Neural cell (in vitro differentiated cells): ENCODE measurements around the gene CARTPT. TPM values are rescaled to one million over a fixed set of nuclear protein-coding genes. Genes with fewer than 3 reads are reported as not detected.

Experiments used
- H2AFZ ChIP-seq: fragments of 200-600, 300-800 bp; sonication (generic), shearing (Covaris generic); 2 replicates; pipeline ENCODE4 v1.6.0; 2014; ENCODE audit warnings: low read depth, mild to moderate bottlenecking, antibody characterized with exemption, low read length, moderate library complexity
- H3F3A ChIP-seq: fragments of 200-600 bp; shearing (Covaris generic); 2 replicates; pipeline ENCODE4 v1.6.1; 2016; ENCODE audit warnings: mild to moderate bottlenecking, moderate library complexity, mixed read lengths, antibody characterized with exemption, low read length; ENCODE audit not compliant: insufficient read depth, poor library complexity, severe bottlenecking
- H3K27ac ChIP-seq: fragments of 200-600, 300-800 bp; sonication (generic), shearing (Covaris generic); 2 replicates; pipeline ENCODE4 v1.5.1; 2014; ENCODE audit warnings: mild to moderate bottlenecking, low read length, moderate library complexity
- H3K27me3 ChIP-seq: fragments of 300-800, 200-600 bp; sonication (generic), shearing (Covaris generic); 2 replicates; pipeline ENCODE4 v1.6.0; 2014; ENCODE audit warnings: mild to moderate bottlenecking, low read depth, low read length, moderate library complexity; ENCODE audit not compliant: insufficient read depth
- H3K36me3 ChIP-seq: fragments of 300-800, 200-600 bp; sonication (generic), shearing (Covaris generic); 2 replicates; pipeline ENCODE4 v1.5.1; 2014; ENCODE audit warnings: mild to moderate bottlenecking, antibody characterized with exemption, low read length, moderate library complexity; ENCODE audit not compliant: insufficient read depth
- H3K4me2 ChIP-seq: fragments of 300-800, 200-600 bp; sonication (generic), shearing (Covaris generic); 2 replicates; pipeline ENCODE4 v1.6.0; 2014; ENCODE audit warnings: mild to moderate bottlenecking, low read length
- H3K4me3 ChIP-seq: fragments of 300-800, 200-600 bp; sonication (generic), shearing (Covaris generic); 2 replicates; pipeline ENCODE4 v1.5.1; 2014; ENCODE audit warnings: mild to moderate bottlenecking, low read length, moderate library complexity
- H3K79me2 ChIP-seq: fragments of 200-600 bp; shearing (Covaris generic); replicated peaks from 2 replicates; pipeline ENCODE4 v1.6.0; 2014; ENCODE audit warnings: mild to moderate bottlenecking, low read length, moderate library complexity; ENCODE audit not compliant: insufficient read depth
- H3K9ac ChIP-seq: fragments of 300-800, 200-600 bp; sonication (generic), shearing (Covaris generic); 2 replicates; pipeline ENCODE4 v1.6.1; 2016; ENCODE audit warnings: mild to moderate bottlenecking, low read length, mixed read lengths
- H3K9me2 ChIP-seq: fragments of 200-600 bp; shearing (Covaris generic); 2 replicates; pipeline ENCODE4 v1.6.1; 2016; ENCODE audit warnings: mild to moderate bottlenecking, low read length, mixed read lengths; ENCODE audit not compliant: insufficient read depth
- H3K9me3 ChIP-seq: fragments of 200-600, 300-800 bp; sonication (generic), shearing (Covaris generic); 2 replicates; pipeline ENCODE4 v1.6.1; 2016; ENCODE audit warnings: mild to moderate bottlenecking, mixed run types, low read length, moderate library complexity, mixed read lengths
- H4K20me1 ChIP-seq: fragments of 200-600 bp; shearing (Covaris generic); 2 replicates; pipeline ENCODE4 v1.6.1; 2016; ENCODE audit warnings: mild to moderate bottlenecking, mixed run types; ENCODE audit not compliant: insufficient read depth
- EP300 ChIP-seq: fragments of 450-650 bp; conservative IDR thresholded peaks from 2 replicates; pipeline ENCODE4 v1.6.1; 2014; ENCODE audit warnings: antibody characterized with exemption, mild to moderate bottlenecking, moderate library complexity; ENCODE audit not compliant: poor library complexity, severe bottlenecking
- EZH2 ChIP-seq: fragments of 200-600, 300-800 bp; shearing (Covaris generic), sonication (generic); IDR thresholded peaks from 2 replicates; pipeline ENCODE4 v1.6.1; 2014; ENCODE audit warnings: antibody characterized with exemption, low read length, borderline replicate concordance, mild to moderate bottlenecking; ENCODE audit not compliant: insufficient read depth, poor library complexity, severe bottlenecking
- MXI1 ChIP-seq: fragments of 450-650 bp; conservative IDR thresholded peaks from 2 replicates; pipeline ENCODE4 v1.6.1; 2014; ENCODE audit warnings: antibody characterized with exemption, mild to moderate bottlenecking; ENCODE audit not compliant: poor library complexity, severe bottlenecking
- POLR2AphosphoS5 ChIP-seq: IDR thresholded peaks from 2 replicates; pipeline ENCODE4 v1.6.1; 2012
- RAD21 ChIP-seq: fragments of 450-650 bp; conservative IDR thresholded peaks from 2 replicates; pipeline ENCODE4 v1.6.1; 2014; ENCODE audit warnings: antibody characterized with exemption, mild to moderate bottlenecking, moderate library complexity
- REST ChIP-seq: IDR thresholded peaks from 2 replicates; pipeline ENCODE4 v1.6.1; 2012; ENCODE audit warnings: borderline replicate concordance
- SMC3 ChIP-seq: fragments of 450-650 bp; conservative IDR thresholded peaks from 2 replicates; pipeline ENCODE4 v1.6.1; 2014; ENCODE audit warnings: antibody characterized with exemption, mild to moderate bottlenecking, moderate library complexity; ENCODE audit not compliant: poor library complexity
- TAF1 ChIP-seq: IDR thresholded peaks from 2 replicates; pipeline ENCODE4 v1.6.1; 2012; ENCODE audit warnings: low read depth
- polyA plus RNA-seq: library from polyadenylated mRNA; depleted of rRNA; stranded (reverse); fragments of >200 nt; gene quantifications from 2 replicates; pipeline ENCODE4 v1.2.3, GENCODE V29; 2014
- TF ChIP-seq, protein P1 (sequence below): fragments of 450-650 bp; IDR thresholded peaks from 2 replicates; pipeline ENCODE4 v1.5.1; 2014; ENCODE audit warnings: antibody characterized with exemption, mild to moderate bottlenecking, moderate library complexity; ENCODE audit not compliant: poor library complexity, severe bottlenecking

The CARTPT gene
- polyA plus RNA-seq, 1 donor from 2014 or later: 0.71 TPM

GRCh38 chr5:71732011-71732410 is 12.9 kb downstream of the CARTPT start:
- no peaks in the 10 kb centered on the region for H3K27me3 ChIP-seq
- TF ChIP-seq SMC3: no peak
- no peak for TF ChIP-seq TAF1
- TF ChIP-seq EZH2: no peak
- TF ChIP-seq RAD21: no peak
- TF ChIP-seq, protein P1, sequence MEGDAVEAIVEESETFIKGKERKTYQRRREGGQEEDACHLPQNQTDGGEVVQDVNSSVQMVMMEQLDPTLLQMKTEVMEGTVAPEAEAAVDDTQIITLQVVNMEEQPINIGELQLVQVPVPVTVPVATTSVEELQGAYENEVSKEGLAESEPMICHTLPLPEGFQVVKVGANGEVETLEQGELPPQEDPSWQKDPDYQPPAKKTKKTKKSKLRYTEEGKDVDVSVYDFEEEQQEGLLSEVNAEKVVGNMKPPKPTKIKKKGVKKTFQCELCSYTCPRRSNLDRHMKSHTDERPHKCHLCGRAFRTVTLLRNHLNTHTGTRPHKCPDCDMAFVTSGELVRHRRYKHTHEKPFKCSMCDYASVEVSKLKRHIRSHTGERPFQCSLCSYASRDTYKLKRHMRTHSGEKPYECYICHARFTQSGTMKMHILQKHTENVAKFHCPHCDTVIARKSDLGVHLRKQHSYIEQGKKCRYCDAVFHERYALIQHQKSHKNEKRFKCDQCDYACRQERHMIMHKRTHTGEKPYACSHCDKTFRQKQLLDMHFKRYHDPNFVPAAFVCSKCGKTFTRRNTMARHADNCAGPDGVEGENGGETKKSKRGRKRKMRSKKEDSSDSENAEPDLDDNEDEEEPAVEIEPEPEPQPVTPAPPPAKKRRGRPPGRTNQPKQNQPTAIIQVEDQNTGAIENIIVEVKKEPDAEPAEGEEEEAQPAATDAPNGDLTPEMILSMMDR: no peak
- no peak for TF ChIP-seq POLR2AphosphoS5
- TF ChIP-seq MXI1: no peak
- TF ChIP-seq REST: no peak
- no peak for TF ChIP-seq EP300
- H3K4me3 ChIP-seq: no peak overlapping the region

DNA sequence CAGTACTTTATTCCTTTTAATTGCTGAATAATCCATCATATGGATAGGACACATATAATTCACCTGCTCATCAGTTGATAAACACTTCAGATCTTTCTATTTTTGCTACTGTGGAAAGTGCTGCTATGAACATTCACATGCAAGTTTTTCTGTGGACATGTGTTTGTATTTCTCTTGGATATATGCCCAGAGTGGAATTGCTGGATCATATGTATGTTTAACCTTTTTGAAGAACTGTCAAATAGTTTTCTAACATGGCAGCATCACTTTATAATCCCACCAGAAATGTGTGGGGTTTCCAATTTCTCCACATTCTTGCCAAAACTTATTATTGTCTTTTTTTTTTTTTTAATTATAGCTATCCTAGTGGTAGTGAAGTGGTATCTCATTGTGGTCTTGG is 15.1 kb downstream of the CARTPT start:
- H3K27me3 ChIP-seq: no peaks in the 10 kb centered on the region
- H2AFZ ChIP-seq: no peak overlapping the region
- H3K4me3 ChIP-seq: no peak overlapping the region
- TF ChIP-seq TAF1 (no peak), EZH2 (no peak), SMC3 (no peak), RAD21 (no peak), EP300 (no peak), REST (no peak), MXI1 (no peak), POLR2AphosphoS5 (no peak)
- TF ChIP-seq, protein P1: no peak
- no peaks in the 10 kb centered on the region for H3K36me3 ChIP-seq
- H4K20me1 ChIP-seq: no peaks in the 10 kb centered on the region
- H3K9me2 ChIP-seq: no peaks in the 10 kb centered on the region
- H3F3A ChIP-seq: no peaks in the 10 kb centered on the region
- no peaks in the 10 kb centered on the region for H3K9me3 ChIP-seq
- H3K79me2 ChIP-seq: no peaks in the 10 kb centered on the region
- no peak overlapping the region for H3K27ac ChIP-seq
- no peak overlapping the region for H3K9ac ChIP-seq
- no peak overlapping the region for H3K4me2 ChIP-seq

More at GRCh38 chr5:71732011-71732410, 12.9 kb downstream of the CARTPT start:
- no peak overlapping the region for H3K9ac ChIP-seq
- H3K27ac ChIP-seq: no peak overlapping the region
- no peaks in the 10 kb centered on the region for H4K20me1 ChIP-seq
- no peak overlapping the region for H3K4me2 ChIP-seq
- H2AFZ ChIP-seq: no peak overlapping the region
- H3K36me3 ChIP-seq: no peaks in the 10 kb centered on the region
- H3K9me3 ChIP-seq: no peaks in the 10 kb centered on the region
- no peaks in the 10 kb centered on the region for H3F3A ChIP-seq
- no peaks in the 10 kb centered on the region for H3K9me2 ChIP-seq
- no peaks in the 10 kb centered on the region for H3K79me2 ChIP-seq
